SK-N-DZ (cell line): ENCODE results near the gene IPO9.
"Not testable (repeated sequence)": the region's sequence is repeated elsewhere in the genome, so short reads cannot be mapped to it uniquely, and the experiment has no call there.

ENCODE experiments used
- DNase-seq: peaks from one replicate; pipeline ENCODE4 v3.0.0-alpha.2; 2015; ENCODE audit warnings: low spot score

Gene IPO9

DNA sequence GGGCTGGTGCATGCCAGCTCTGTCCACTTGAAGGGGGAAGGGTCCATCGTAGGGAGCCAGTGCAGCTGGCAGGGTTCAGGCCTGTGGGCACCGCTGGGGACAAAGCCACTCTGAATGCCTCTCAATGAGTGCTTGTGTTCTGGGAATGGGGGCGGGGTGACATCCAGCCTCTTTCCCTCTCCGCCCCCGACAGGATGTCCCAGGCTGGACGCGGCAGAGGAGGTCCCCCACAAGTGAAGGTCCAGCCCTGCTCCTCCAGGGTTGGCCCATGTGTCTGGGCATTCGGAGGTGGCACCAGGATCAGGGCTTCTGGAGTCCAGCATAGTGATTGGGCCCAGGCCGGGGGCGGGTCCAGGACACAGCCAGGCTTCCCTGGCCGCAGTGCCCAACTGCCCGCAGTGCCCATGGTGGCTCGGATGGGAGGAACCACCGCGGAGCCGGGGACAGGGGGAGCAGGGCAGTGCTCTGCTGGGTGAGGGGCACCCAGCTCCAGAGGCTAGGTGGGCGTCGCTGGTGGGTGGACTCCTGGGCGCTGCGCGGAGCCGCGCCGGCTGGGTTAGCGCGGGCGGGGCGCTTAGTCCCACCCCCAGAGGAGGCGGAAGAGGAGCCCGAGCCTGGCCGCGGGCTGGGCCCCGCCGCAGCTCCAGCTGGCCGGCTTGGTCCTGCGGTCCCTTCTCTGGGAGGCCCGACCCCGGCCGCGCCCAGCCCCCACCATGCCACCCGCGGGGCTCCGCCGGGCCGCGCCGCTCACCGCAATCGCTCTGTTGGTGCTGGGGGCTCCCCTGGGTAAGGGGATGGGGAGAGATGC, 59.5 kb downstream of the IPO9 start, which contains the start of gene SHISA4:
Gene SHISA4, plus strand, starts transcription at position 617 of the 808 bp plus-strand sequence. Its CDS starts 97 bp downstream, at position 714.
- DNase-seq, result no peak

- DNase-seq, result no peak
These were observed 60.4 kb downstream of the IPO9 start for GRCh38 chr1:201889090-201889968.

- no peak for DNase-seq
These were observed 61.3 kb downstream of the IPO9 start for GRCh38 chr1:201890223-201890622.

DNA sequence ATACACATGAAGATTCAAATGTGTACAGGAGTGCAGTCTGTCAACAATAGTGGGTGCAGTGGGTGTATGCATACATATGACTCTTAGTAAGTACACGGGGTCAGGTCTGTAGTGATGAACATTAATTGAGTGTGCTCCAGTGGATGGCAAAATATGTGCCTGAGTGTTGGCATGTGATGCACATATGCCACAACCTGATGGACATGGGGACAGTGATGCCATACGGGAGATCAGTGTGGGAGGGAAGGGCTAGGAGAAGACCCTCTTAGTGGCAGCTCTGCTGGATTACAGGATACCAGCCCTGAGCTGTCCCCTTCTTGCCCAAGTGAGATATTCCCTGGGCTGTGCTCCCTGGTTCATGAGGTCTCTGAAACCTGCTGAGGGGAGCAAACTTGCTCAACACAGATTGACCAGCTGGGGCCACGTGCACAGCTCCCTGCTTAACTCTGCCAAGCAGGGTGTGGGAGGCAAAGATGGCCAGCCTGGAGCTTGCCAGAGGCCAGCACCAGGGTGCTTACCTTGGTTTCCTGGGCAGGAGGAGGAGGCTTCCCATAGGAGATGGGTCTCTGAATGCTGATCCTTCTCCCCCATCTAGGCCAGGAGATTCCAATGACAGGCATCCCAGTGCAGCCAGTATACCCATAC, 62.0 kb downstream of the IPO9 start:
- no peak for DNase-seq

- no peak for DNase-seq
These were observed 62.6 kb downstream of the IPO9 start for GRCh38 chr1:201891451-201892045.

GRCh38 chr1:201892211-201892610, 63.3 kb downstream of the IPO9 start:
- no peak for DNase-seq

DNA sequence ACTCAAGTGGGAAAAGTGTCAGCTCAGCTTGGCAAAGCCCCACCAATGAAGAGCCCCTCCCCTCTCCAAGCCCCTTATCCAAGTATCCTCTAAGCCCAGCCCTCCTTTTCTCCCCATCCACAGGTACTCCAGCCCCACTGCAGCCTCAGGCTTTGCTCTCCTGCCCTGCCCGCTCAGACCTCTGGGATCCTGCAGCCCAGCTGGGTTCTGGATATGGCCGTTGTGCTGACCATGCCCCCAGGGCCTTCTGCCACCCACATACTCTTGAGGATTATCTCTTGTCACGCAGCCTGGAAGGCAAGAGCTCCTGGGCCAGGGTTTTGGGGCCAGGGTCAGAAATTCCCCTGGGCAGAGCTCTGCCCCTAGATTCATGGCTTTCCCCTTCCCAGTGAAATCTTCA, 64.5 kb downstream of the IPO9 start:
- DNase-seq, result no peak

- DNase-seq, result no peak
These were observed 65.6 kb downstream of the IPO9 start for GRCh38 chr1:201894343-201895119.

GRCh38 chr1:201895120-201895665, 66.2 kb downstream of the IPO9 start:
- DNase-seq, result no peak

DNA sequence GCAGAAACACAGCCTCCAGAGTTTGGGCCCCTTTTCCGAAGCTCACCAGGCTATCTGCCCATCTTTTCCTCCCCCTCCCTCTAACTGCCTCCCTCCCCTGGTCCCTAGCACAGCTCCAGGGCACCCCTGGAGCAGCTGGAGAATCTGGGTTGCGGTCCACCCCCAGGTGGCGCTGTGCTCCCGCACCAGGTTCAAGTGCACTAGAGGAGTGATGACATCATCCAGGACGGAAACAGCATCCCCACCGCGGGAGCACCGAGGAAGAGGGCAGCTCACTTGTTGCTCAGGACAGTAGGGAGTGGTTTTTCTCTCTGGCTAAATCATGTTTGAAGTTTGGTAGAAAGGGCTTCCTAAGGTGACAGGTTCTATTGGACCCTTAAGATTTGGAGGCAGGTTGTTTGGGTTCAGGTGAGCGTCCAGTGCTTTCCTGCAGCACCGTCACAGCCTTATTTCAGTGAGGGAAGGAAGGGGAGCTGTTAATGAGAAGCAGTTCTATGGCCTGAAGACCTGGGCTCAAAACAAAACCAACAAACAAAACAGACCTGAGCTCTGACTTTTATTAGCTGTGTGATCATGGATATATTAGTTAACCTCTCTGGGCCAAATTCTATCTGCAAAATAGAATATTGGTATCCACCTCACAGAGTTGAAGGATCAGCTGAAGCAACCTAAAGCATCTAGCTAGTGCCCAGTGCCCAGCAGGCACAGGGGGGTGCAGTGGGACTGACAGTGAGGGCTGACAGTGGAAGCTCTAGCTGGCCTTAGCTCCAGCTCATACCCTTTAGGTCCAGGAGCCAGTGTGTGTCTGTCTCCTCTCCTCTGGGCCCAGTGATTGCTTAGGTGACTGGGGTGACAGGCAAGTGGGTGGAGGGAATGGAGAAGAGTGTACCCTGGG, 67.2 kb downstream of the IPO9 start:
- DNase-seq, result peak; percentile 81

DNA sequence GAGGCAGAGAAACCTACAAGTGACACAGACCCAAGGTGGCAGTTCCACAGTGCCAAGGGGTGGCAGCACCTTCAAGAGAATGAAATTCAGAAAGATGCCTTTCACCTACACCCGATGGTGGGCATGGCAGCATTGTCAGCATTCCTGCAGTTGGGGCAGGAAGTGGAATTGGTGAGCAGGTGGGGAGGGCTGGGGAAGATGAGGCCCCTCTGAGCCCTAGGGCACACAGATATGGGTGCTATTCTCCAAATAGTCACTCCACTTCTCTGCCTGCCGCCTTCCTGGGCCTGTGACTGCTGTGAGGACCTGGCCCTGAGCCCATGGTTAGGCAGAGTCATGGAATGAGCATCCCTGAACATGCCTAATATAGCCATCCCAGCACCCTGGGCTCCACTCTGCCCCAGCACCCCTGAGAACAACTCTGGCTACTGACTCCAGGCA, 68.0 kb downstream of the IPO9 start:
- DNase-seq, result no peak

DNA sequence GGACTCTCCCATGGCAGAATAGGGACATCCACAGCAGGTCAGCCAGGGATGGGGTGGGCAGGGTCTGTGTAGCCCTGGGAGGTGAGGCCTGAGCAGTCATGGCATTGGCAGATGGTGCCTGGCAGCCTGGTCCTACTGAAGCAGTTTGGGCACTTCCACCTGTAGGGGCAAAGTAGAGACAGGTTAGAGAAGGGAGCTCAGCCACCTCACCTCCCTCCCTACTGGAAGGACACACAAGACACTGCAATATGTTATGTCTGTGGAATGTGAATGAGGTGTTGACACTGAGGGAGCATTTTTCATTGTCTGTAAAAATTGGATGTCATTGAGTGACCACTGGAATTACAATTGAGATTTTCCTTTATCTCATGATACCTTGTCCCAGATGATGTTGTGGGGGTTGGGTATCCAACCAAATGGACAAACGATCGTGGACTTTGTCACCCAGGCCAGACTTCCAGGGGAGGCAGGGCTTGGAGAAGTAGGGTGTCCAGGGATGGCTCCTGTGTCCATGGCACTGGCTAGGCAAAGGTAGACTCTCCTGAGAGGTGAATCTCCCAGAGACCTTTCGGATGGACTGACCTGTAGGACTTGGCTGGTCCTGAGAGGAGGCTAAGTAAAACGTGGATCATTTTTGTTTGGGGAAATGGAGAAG, 69.4 kb downstream of the IPO9 start:
- DNase-seq, result no peak

GRCh38 chr1:201898992-201899391, 70.0 kb downstream of the IPO9 start:
- DNase-seq, result no peak

- DNase-seq, result no peak
These were observed 70.9 kb downstream of the IPO9 start for GRCh38 chr1:201899683-201900429.

GRCh38 chr1:201900476-201900875, 71.5 kb downstream of the IPO9 start:
- DNase-seq, result no peak

DNA sequence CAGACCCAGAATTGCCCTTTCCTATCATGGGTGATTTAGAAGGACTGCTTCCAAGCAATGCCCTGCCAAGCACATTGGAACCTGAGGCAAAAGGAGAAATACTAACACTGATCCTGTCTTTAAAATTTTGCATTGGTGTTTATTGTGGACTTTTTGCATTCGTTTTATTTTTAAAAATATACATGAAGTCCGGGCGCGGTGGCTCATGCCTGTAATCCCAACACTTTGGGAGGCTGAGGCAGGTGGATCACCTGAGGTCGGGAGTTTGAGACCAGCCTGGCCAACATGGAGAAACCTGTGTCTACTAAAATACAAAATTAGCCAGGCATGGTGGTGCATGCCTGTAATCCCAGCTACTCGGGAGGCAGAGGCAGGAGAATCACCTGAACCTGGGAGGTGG, 72.1 kb downstream of the IPO9 start:
- DNase-seq, result not testable (repeated sequence)

GRCh38 chr1:201902198-201902597, 73.2 kb downstream of the IPO9 start:
- no peak for DNase-seq

- DNase-seq, result no peak
These were observed 74.2 kb downstream of the IPO9 start for GRCh38 chr1:201903135-201903534.
